Transverse colon (tissue), 4 donors: ENCODE data around the gene CMBL.

Source experiments
- CTCF ChIP-seq, 5 experiments: fragments of 200-600 bp in 3 of 5; fragments of 450-650 bp in 2 of 5; sonication (generic) in 3 of 5; IDR thresholded peaks; 1 replicate in 2 of 5; 2 replicates in 3 of 5; pipeline ENCODE4 v1.5.1; 2016 to 2017; ENCODE audit warnings: antibody characterized with exemption in 5 of 5, inconsistent platforms in 3 of 5, mild to moderate bottlenecking in 2 of 5, moderate library complexity in 1 of 5
- POLR2AphosphoS5 ChIP-seq, 3 donors: sonication (generic); formaldehyde crosslinking; IDR thresholded peaks; one replicate each; pipeline ENCODE4 v1.6.1; 2016; ENCODE audit warnings: antibody characterized with exemption in 3 of 3

GRCh38 chr5:10262995-10263394 is 44.7 kb downstream of the CMBL start:
- TF ChIP-seq POLR2AphosphoS5 (IDR thresholded peaks at IDR 0.05), result no peak
- TF ChIP-seq CTCF (IDR thresholded peaks at IDR 0.05), result no peak
